ENCODE results near the gene CCDC93. TPM values are rescaled to one million over a fixed set of nuclear protein-coding genes. Genes with fewer than 3 reads are reported as not detected.

CCDC93 gene
- total and polyA plus RNA-seq, 10 of the 15 experiments (the other 5 are each of a cell fraction or from before 2014, with no cell fraction given) = 3.6 to 27.2 (median 13.5) TPM

GRCh38 chr2:117943013-117943672, 70.7 kb downstream of the CCDC93 start:
- H3K4me1 ChIP-seq (ENCODE audit: control insufficient read depth, insufficient read depth, low read length) = no peaks in the 10 kb centered on the region
- no peak overlapping the region for H2AFZ ChIP-seq (ENCODE audit: control insufficient read depth, low read depth, low read length)
- SMC1A ChIA-PET (ENCODE audit: uncharacterized antibody, unreplicated experiment) = no interaction called here
- no peak overlapping the region for H3K27ac ChIP-seq (ENCODE audit: control insufficient read depth, insufficient read depth)
- H3K27me3 ChIP-seq (replicated peaks in 1 of 2; ENCODE audit: control insufficient read depth in 2 of 2, insufficient read depth in 2 of 2, low read length in 1 of 2) = no peaks in the 10 kb centered on the region
- in situ Hi-C loops (cut with MboI) = no loop called here
- POLR2A ChIA-PET = no interaction called here
- intact Hi-C loops (cut with micrococcal nuclease; ENCODE audit: unreplicated experiment) = no loop called here
- H3K4me3 ChIP-seq = no peak overlapping the region
- H3K9me3 ChIP-seq (replicated peaks; ENCODE audit: control insufficient read depth, insufficient read depth, low read length) = no peaks in the 10 kb centered on the region
- no peaks in the 10 kb centered on the region for H4K20me1 ChIP-seq (ENCODE audit: control insufficient read depth, insufficient read depth)
- no TSS peak for BruUV-seq (replicated peaks)
- no peak overlapping the region for H3K9ac ChIP-seq (ENCODE audit: control insufficient read depth, insufficient read depth, low read length)
- CTCF ChIA-PET = no interaction called here
- peaks cover 22 to 23% of the 10 kb centered on the region in 2 experiments for H3K36me3 ChIP-seq (ENCODE audit: control insufficient read depth in 2 of 2, insufficient read depth in 2 of 2, low read length in 1 of 2)
- no peak overlapping the region for H3K4me2 ChIP-seq (ENCODE audit: control insufficient read depth, insufficient read depth)
- DNase-seq (ENCODE audit: low read depth, low spot score) (no peak), FAIRE-seq (no peak), ATAC-seq (no peak)
- TF ChIP-seq TAF1 (IDR thresholded peaks at IDR 0.05; ENCODE audit: borderline replicate concordance, low read depth, low read length) (no peak), LARP7 (IDR thresholded peaks at IDR 0.05) (no peak), ATF7 (IDR thresholded peaks at IDR 0.05; ENCODE audit: low read depth) (no peak), RUNX3 (IDR thresholded peaks at IDR 0.05; ENCODE audit: low read length) (no peak), E4F1 (IDR thresholded peaks at IDR 0.05; ENCODE audit: borderline replicate concordance, partially characterized antibody) (no peak), BHLHE40 (IDR thresholded peaks at IDR 0.05; ENCODE audit: borderline replicate concordance in 1 of 2, low read depth in 2 of 2, low read length in 1 of 2) (no peak), KLF5 (IDR thresholded peaks at IDR 0.05; ENCODE audit: partially characterized antibody) (no peak), ZNF384 (IDR thresholded peaks at IDR 0.05; ENCODE audit: borderline replicate concordance, low read depth, low read length) (no peak), BCLAF1 (IDR thresholded peaks at IDR 0.05) (no peak), JUNB (IDR thresholded peaks at IDR 0.05) (no peak)
- TF ChIP-seq, protein P1, sequence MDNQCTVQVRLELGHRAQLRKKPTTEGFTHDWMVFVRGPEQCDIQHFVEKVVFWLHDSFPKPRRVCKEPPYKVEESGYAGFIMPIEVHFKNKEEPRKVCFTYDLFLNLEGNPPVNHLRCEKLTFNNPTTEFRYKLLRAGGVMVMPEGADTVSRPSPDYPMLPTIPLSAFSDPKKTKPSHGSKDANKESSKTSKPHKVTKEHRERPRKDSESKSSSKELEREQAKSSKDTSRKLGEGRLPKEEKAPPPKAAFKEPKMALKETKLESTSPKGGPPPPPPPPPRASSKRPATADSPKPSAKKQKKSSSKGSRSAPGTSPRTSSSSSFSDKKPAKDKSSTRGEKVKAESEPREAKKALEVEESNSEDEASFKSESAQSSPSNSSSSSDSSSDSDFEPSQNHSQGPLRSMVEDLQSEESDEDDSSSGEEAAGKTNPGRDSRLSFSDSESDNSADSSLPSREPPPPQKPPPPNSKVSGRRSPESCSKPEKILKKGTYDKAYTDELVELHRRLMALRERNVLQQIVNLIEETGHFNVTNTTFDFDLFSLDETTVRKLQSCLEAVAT (IDR thresholded peaks at IDR 0.05) = no peak
- TF ChIP-seq, protein P2, sequence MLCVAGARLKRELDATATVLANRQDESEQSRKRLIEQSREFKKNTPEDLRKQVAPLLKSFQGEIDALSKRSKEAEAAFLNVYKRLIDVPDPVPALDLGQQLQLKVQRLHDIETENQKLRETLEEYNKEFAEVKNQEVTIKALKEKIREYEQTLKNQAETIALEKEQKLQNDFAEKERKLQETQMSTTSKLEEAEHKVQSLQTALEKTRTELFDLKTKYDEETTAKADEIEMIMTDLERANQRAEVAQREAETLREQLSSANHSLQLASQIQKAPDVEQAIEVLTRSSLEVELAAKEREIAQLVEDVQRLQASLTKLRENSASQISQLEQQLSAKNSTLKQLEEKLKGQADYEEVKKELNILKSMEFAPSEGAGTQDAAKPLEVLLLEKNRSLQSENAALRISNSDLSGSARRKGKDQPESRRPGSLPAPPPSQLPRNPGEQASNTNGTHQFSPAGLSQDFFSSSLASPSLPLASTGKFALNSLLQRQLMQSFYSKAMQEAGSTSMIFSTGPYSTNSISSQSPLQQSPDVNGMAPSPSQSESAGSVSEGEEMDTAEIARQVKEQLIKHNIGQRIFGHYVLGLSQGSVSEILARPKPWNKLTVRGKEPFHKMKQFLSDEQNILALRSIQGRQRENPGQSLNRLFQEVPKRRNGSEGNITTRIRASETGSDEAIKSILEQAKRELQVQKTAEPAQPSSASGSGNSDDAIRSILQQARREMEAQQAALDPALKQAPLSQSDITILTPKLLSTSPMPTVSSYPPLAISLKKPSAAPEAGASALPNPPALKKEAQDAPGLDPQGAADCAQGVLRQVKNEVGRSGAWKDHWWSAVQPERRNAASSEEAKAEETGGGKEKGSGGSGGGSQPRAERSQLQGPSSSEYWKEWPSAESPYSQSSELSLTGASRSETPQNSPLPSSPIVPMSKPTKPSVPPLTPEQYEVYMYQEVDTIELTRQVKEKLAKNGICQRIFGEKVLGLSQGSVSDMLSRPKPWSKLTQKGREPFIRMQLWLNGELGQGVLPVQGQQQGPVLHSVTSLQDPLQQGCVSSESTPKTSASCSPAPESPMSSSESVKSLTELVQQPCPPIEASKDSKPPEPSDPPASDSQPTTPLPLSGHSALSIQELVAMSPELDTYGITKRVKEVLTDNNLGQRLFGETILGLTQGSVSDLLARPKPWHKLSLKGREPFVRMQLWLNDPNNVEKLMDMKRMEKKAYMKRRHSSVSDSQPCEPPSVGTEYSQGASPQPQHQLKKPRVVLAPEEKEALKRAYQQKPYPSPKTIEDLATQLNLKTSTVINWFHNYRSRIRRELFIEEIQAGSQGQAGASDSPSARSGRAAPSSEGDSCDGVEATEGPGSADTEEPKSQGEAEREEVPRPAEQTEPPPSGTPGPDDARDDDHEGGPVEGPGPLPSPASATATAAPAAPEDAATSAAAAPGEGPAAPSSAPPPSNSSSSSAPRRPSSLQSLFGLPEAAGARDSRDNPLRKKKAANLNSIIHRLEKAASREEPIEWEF (IDR thresholded peaks at IDR 0.05; ENCODE audit: insufficient replicate concordance, low read depth, low read length) = no peak
- WGBS (ENCODE audit: insufficient coverage, insufficient replicate concordance, low lambda C conversion rate, missing lambda C conversion rate) = 81% methylated on average over 3 of the region's 3 CpGs
- RAD21 ChIA-PET (ENCODE audit: unreplicated experiment) = no interaction called here
- H3K79me2 ChIP-seq (ENCODE audit: control insufficient read depth, insufficient read depth, low read length) = no peaks in the 10 kb centered on the region

All from GM12878 (cell line).